Mesendoderm (in vitro differentiated cells): ENCODE data around the gene KANSL3.
A peak's percentile ranks its signal among the peaks of the same experiment; 100 is the strongest.
"Not testable (repeated sequence)": the region's sequence is repeated elsewhere in the genome, so short reads cannot be mapped to it uniquely, and the experiment has no call there.

ENCODE experiments used
- DNase-seq: peaks from one replicate; pipeline ENCODE4 v3.0.0; 2013
- H2AK5ac ChIP-seq: 2 replicates; pipeline ENCODE4 v1.6.1; 2013; ENCODE audit warnings: low read length, inconsistent platforms
- H2BK120ac ChIP-seq: 2 replicates; pipeline ENCODE4 v1.6.1; 2013; ENCODE audit warnings: low read depth, mild to moderate bottlenecking, low read length, moderate library complexity, mixed read lengths
- H2BK15ac ChIP-seq: replicated peaks from 2 replicates; pipeline ENCODE4 v1.6.1; 2013; ENCODE audit warnings: low read depth, mild to moderate bottlenecking, moderate library complexity
- H2BK5ac ChIP-seq: 2 replicates; pipeline ENCODE4 v1.6.1; 2013; ENCODE audit warnings: low read length, inconsistent platforms
- H3K18ac ChIP-seq: 2 replicates; pipeline ENCODE4 v1.6.1; 2013; ENCODE audit warnings: mild to moderate bottlenecking, low read length, mixed read lengths
- H3K23ac ChIP-seq: one replicate; pipeline ENCODE4 v1.6.1; 2013; ENCODE audit warnings: low read length
- H3K27ac ChIP-seq: 2 replicates; pipeline ENCODE4 v1.5.1; 2013; ENCODE audit warnings: low read depth, mild to moderate bottlenecking, inconsistent platforms, low read length, moderate library complexity
- H3K27me3 ChIP-seq: 2 replicates; pipeline ENCODE4 v1.6.1; 2013; ENCODE audit warnings: low read length, control low read depth, mild to moderate bottlenecking, inconsistent platforms; ENCODE audit not compliant: insufficient read depth, poor library complexity
- H3K36me3 ChIP-seq: 2 replicates; pipeline ENCODE4 v1.6.1; 2013; ENCODE audit warnings: low read length, inconsistent platforms; ENCODE audit not compliant: control insufficient read depth, insufficient read depth
- H3K4ac ChIP-seq: one replicate; pipeline ENCODE4 v1.6.1; 2013; ENCODE audit warnings: low read depth, mild to moderate bottlenecking, low read length, moderate library complexity
- H3K4me1 ChIP-seq: 2 replicates; pipeline ENCODE4 v1.6.1; 2013; ENCODE audit warnings: low read depth, low read length, inconsistent platforms; ENCODE audit not compliant: control insufficient read depth
- H3K4me2 ChIP-seq: 2 replicates; pipeline ENCODE4 v1.6.1; 2013; ENCODE audit warnings: low read length
- H3K4me3 ChIP-seq: 2 replicates; pipeline ENCODE4 v1.5.1; 2013; ENCODE audit warnings: mild to moderate bottlenecking, low read length
- H3K56ac ChIP-seq: one replicate; pipeline ENCODE4 v1.6.1; 2013; ENCODE audit warnings: low read length
- H3K79me1 ChIP-seq: 2 replicates; pipeline ENCODE4 v1.6.1; 2013; ENCODE audit warnings: low read length, inconsistent platforms
- H3K79me2 ChIP-seq: 2 replicates; pipeline ENCODE4 v1.6.1; 2013; ENCODE audit warnings: mild to moderate bottlenecking, low read length; ENCODE audit not compliant: control insufficient read depth, insufficient read depth
- H3K9ac ChIP-seq: 2 replicates; pipeline ENCODE4 v1.6.1; 2013; ENCODE audit warnings: low read length, inconsistent platforms
- H4K5ac ChIP-seq: one replicate; pipeline ENCODE4 v1.6.1; 2013; ENCODE audit warnings: low read length
- H4K8ac ChIP-seq: one replicate; pipeline ENCODE4 v1.6.1; 2013; ENCODE audit warnings: low read depth, mild to moderate bottlenecking, control low read depth, low read length, moderate library complexity
- WGBS: extraction: QIAGEN DNeasy Blood & Tissue Kit; methylation state at CpG from one replicate; pipeline ENCODE4 v1.1.7; 2013; ENCODE audit warnings: low lambda C conversion rate, missing lambda C conversion rate; ENCODE audit not compliant: insufficient coverage; ENCODE audit errors: extremely low coverage; 5-methylcytosine and 5-hydroxymethylcytosine counted together

The KANSL3 gene

DNA sequence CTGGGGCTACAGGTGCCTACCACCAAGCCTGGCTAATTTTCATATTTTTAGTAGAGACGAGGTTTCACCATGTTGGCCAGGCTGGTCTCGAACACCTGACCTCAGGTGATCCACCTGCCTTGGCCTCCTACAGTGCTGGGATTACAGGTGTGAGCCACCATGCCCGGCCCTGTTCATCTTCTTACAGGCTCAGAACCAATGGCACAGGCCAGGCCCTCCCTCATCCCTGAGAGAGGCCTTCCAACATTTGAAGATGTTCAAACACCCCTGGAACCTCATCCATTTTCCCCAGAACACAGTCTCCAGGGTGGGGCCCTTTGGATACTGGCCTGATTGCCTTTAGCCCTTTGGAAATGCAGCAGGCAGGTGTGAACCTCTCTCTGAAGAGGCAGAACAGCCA is 27.6 kb upstream of the KANSL3 start:
- not testable (repeated sequence) for H3K9ac ChIP-seq, H3K4me3 ChIP-seq, H2BK5ac ChIP-seq, H3K56ac ChIP-seq, H2AK5ac ChIP-seq, H3K4ac ChIP-seq, H3K4me2 ChIP-seq, H3K79me2 ChIP-seq, H3K36me3 ChIP-seq, H2BK120ac ChIP-seq, H3K79me1 ChIP-seq, H2BK15ac ChIP-seq, H4K5ac ChIP-seq, H3K27ac ChIP-seq, H3K23ac ChIP-seq, H4K8ac ChIP-seq, H3K18ac ChIP-seq, H3K4me1 ChIP-seq, DNase-seq, H3K27me3 ChIP-seq
- WGBS = no CpG with 5 or more reads among the region's 3 CpGs

DNA sequence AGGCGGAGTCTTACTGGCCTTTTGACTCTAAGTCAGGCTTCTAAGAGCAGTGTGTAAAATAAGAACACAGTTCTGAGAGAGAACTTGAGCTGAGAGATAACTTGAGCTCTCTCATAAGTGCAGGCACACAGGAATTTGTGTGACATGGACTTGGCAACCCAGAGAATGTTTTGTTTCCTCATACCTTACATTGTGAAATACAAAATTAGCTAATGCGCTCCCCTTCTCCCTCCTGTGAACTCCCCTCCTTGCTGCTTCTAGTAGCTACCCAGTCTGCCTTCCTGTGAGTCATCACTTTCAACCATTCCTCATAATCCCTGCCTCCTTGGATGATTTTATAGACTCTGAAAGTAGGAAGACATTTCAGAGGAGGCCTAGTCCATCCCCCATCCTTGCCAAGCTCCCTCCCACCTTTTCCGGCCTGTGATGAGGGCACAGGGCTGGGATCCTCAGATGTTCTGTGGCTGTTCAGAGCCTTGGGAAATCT is 27.0 kb upstream of the KANSL3 start:
- peak; percentile 41 for DNase-seq
- Histone ChIP-seq H3K79me2 (no peaks in the 10 kb centered on the region), H3K4me3 (no peak overlapping the region), H3K27me3 (no peaks in the 10 kb centered on the region), H3K36me3 (no peaks in the 10 kb centered on the region), H3K27ac (no peak overlapping the region), H3K4ac (no peak overlapping the region), H4K5ac (no peak overlapping the region), H2BK120ac (no peak overlapping the region), H3K79me1 (no peaks in the 10 kb centered on the region), H3K4me1 (no peaks in the 10 kb centered on the region), H2AK5ac (no peak overlapping the region), H2BK15ac (no peak overlapping the region), H4K8ac (no peak overlapping the region), H3K9ac (no peak overlapping the region), H3K4me2 (no peak overlapping the region), H3K56ac (no peak overlapping the region), H2BK5ac (no peak overlapping the region), H3K18ac (no peak overlapping the region), H3K23ac (no peak overlapping the region)
- no CpG with 5 or more reads among the region's 3 CpGs for WGBS

DNA sequence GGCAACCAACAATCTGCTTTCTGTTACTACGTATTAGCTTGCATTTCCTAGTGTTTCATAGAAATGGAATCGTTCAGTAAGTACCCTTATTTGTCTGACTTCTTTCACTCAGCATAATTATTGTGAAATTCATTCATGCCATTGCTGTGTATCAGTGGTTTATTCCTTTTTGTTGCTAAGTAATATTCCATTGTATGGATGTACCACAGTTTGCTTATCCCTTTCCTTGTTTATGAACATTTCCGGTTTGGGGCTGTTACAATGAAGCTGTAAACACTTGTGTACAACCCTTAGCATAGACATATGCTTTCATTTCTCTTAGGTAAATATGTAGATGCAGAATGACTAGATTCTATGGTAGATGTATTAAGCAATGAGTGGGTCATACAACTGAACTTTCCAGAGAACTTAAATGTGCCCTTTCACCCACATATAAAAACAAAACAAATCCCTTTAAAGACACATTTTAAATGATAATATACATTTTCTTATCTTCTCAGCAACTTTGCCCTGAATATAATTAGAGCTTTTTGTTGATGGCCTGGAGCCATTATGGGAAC is 26.3 kb upstream of the KANSL3 start:
- Histone ChIP-seq H3K27ac (no peak overlapping the region), H3K56ac (no peak overlapping the region), H3K4me2 (no peak overlapping the region), H3K4me1 (no peaks in the 10 kb centered on the region), H3K9ac (no peak overlapping the region), H3K27me3 (no peaks in the 10 kb centered on the region), H3K4ac (no peak overlapping the region), H3K79me2 (no peaks in the 10 kb centered on the region), H4K8ac (no peak overlapping the region), H2AK5ac (no peak overlapping the region), H3K79me1 (no peaks in the 10 kb centered on the region), H2BK15ac (no peak overlapping the region), H2BK5ac (no peak overlapping the region), H3K23ac (no peak overlapping the region), H3K36me3 (no peaks in the 10 kb centered on the region), H3K18ac (no peak overlapping the region), H2BK120ac (no peak overlapping the region), H3K4me3 (no peak overlapping the region), H4K5ac (no peak overlapping the region)
- DNase-seq = no peak
- no CpG with 5 or more reads among the region's 3 CpGs for WGBS

DNA sequence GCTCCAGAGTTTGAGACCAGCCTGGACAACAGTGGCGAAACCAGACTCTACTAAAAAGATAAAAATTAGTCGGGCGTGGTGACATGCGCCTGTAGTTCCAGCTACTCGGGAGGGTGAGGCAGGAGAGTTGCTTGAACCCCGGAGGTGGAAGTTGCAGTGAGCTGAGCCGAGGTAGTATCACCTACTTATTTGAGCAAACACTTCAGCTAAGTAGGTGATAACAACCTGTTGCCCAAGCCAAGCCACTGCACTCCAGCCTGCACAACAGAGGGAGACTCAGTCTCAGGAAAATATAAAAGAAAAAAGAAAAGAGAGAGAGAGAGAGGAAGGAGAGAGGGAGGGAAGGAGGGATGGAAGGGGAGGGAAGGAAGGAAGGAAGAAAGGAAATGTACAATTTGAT is 25.7 kb upstream of the KANSL3 start:
- Histone ChIP-seq H3K79me2 (no peaks in the 10 kb centered on the region), H3K4me3 (no peak overlapping the region)

DNA sequence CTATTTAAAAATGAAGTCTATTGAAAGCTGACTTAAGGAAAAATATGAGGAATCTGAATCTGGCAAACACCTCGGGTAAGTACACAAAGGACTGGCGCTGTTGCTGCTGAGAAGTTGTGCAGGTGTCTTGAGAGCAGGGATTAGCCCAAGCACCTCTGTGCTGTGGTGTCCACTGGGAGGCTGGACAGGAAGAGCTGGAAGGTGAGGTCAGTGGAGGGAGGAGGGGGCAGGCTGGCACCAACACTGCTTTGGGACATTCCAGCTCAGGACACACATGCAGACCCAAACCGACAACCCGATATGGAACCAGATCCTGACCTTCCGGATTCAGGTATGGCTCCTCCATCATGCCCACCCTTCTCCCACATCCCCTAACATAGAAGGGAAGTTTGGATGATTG is 25.1 kb upstream of the KANSL3 start:
- Histone ChIP-seq H3K23ac (no peak overlapping the region), H3K4me1 (no peaks in the 10 kb centered on the region), H3K36me3 (no peaks in the 10 kb centered on the region), H2AK5ac (no peak overlapping the region), H3K4me2 (no peak overlapping the region), H3K79me2 (no peaks in the 10 kb centered on the region), H3K9ac (no peak overlapping the region), H2BK5ac (no peak overlapping the region), H3K56ac (no peak overlapping the region), H3K27ac (no peak overlapping the region), H2BK15ac (no peak overlapping the region), H3K79me1 (no peaks in the 10 kb centered on the region), H2BK120ac (no peak overlapping the region), H3K27me3 (no peaks in the 10 kb centered on the region), H4K5ac (no peak overlapping the region), H4K8ac (no peak overlapping the region), H3K18ac (no peak overlapping the region), H3K4ac (no peak overlapping the region), H3K4me3 (no peak overlapping the region)
- WGBS = no CpG with 5 or more reads among the region's 5 CpGs
- no peak for DNase-seq

More for the DNA sequence above, 25.7 kb upstream of the KANSL3 start:
- Histone ChIP-seq H2BK5ac (no peak overlapping the region), H3K27me3 (no peaks in the 10 kb centered on the region), H3K56ac (no peak overlapping the region), H3K36me3 (no peaks in the 10 kb centered on the region), H3K4me2 (no peak overlapping the region), H3K4ac (no peak overlapping the region), H3K27ac (no peak overlapping the region), H2AK5ac (no peak overlapping the region), H3K79me1 (no peaks in the 10 kb centered on the region), H3K23ac (no peak overlapping the region), H3K9ac (no peak overlapping the region), H2BK120ac (no peak overlapping the region), H3K4me1 (no peaks in the 10 kb centered on the region), H4K5ac (no peak overlapping the region), H4K8ac (no peak overlapping the region), H2BK15ac (no peak overlapping the region), H3K18ac (no peak overlapping the region)
- DNase-seq = no peak
- no CpG with 5 or more reads among the region's 7 CpGs for WGBS

DNA sequence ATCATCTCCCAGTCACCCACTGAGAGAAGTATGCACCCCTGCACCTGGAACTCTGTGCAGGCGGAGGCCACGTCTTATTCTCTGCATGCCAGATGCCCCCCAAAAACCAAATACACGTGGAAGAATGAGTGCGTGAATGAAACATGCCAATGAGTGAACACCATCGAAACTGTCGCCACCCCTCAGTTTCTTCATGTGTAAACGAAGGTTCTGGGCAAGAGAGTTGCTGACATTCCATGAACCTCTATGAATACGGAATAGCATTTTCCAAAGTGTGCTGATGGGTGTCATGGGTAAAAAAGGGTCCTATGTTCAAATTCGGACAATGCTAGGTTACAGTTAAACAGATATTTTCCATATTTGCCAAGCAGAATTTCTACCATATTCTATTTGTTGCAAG is 24.2 kb upstream of the KANSL3 start:
- Histone ChIP-seq H3K27ac (no peak overlapping the region), H3K4me3 (no peak overlapping the region), H2BK120ac (no peak overlapping the region), H3K4ac (no peak overlapping the region), H3K36me3 (no peaks in the 10 kb centered on the region), H4K5ac (no peak overlapping the region), H3K27me3 (no peaks in the 10 kb centered on the region), H2BK15ac (no peak overlapping the region), H2BK5ac (no peak overlapping the region), H4K8ac (no peak overlapping the region), H3K56ac (no peak overlapping the region), H3K79me1 (no peaks in the 10 kb centered on the region), H2AK5ac (no peak overlapping the region), H3K18ac (no peak overlapping the region), H3K4me2 (no peak overlapping the region), H3K9ac (no peak overlapping the region), H3K4me1 (no peaks in the 10 kb centered on the region), H3K79me2 (no peaks in the 10 kb centered on the region), H3K23ac (no peak overlapping the region)
- no peak for DNase-seq
- WGBS = no CpG with 5 or more reads among the region's 9 CpGs
